Neural crest cell (in vitro differentiated cells): ENCODE results near the gene ZNF444. TPM values are rescaled to one million over a fixed set of nuclear protein-coding genes. Genes with fewer than 3 reads are reported as not detected.

Experiments used
- DNase-seq: peaks from one replicate; pipeline ENCODE4 v3.0.0; 2021; ENCODE audit warnings: low read depth, mixed read lengths, low spot score
- H3K27ac Mint-ChIP-seq: one replicate; pipeline ENCODE4 v1.8.0; 2021; ENCODE audit warnings: mild to moderate bottlenecking, mixed read lengths; ENCODE audit not compliant: unreplicated experiment
- H3K27me3 Mint-ChIP-seq: 2 replicates; pipeline ENCODE4 v1.8.0; 2021; ENCODE audit warnings: low read depth, mild to moderate bottlenecking, mixed read lengths
- H3K36me3 Mint-ChIP-seq: 2 replicates; pipeline ENCODE4 v1.8.0; 2021; ENCODE audit warnings: low read depth, mild to moderate bottlenecking, mixed read lengths
- H3K4me1 Mint-ChIP-seq: 2 replicates; pipeline ENCODE4 v1.8.0; 2021; ENCODE audit warnings: mixed read lengths
- H3K4me3 Mint-ChIP-seq: one replicate; pipeline ENCODE4 v1.8.0; 2021; ENCODE audit warnings: mild to moderate bottlenecking, mixed read lengths
- H3K9me3 Mint-ChIP-seq: 2 replicates; pipeline ENCODE4 v1.8.0; 2021; ENCODE audit warnings: mixed read lengths
- CTCF ChIP-seq: fragments of 200-600 bp; sonication (generic); conservative IDR thresholded peaks from 2 replicates; pipeline ENCODE4 v1.5.0; 2021; ENCODE audit warnings: antibody characterized with exemption, mild to moderate bottlenecking
- total RNA-seq: library from RNA; stranded (reverse); gene quantifications from 2 replicates; pipeline ENCODE4 v1.2.1, GENCODE V29; 2021

Gene ZNF444
- total RNA-seq, 1 donor from 2014 or later: 51.5 TPM

- peaks cover 43% of the 10 kb centered on the region for H3K4me1 Mint-ChIP-seq
- no peaks in the 10 kb centered on the region for H3K27me3 Mint-ChIP-seq
- no peak for DNase-seq
- H3K4me3 Mint-ChIP-seq: peak overlapping the region; percentile 92
- no peaks in the 10 kb centered on the region for H3K36me3 Mint-ChIP-seq
- peak overlapping the region; percentile 87 for H3K27ac Mint-ChIP-seq
- TF ChIP-seq CTCF: no peak
- H3K9me3 Mint-ChIP-seq: no peaks in the 10 kb centered on the region
Observed at GRCh38 chr19:56139847-56140582, 1.1 kb upstream of the ZNF444 start.

GRCh38 chr19:56141417-56141993, 418 bp downstream of the ZNF444 start:
- Mint-ChIP-seq H3K36me3 (no peaks in the 10 kb centered on the region), H3K4me3 (peak overlapping the region; percentile 92), H3K27me3 (no peaks in the 10 kb centered on the region), H3K4me1 (peaks cover 37% of the 10 kb centered on the region), H3K27ac (no peak overlapping the region), H3K9me3 (no peaks in the 10 kb centered on the region)
- no peak for DNase-seq
- TF ChIP-seq CTCF: no peak

GRCh38 chr19:56142087-56142787, 1.1 kb downstream of the ZNF444 start:
- H3K9me3 Mint-ChIP-seq: no peaks in the 10 kb centered on the region
- TF ChIP-seq CTCF: no peak
- no peak overlapping the region for H3K27ac Mint-ChIP-seq
- no peaks in the 10 kb centered on the region for H3K27me3 Mint-ChIP-seq
- no peak for DNase-seq
- no peaks in the 10 kb centered on the region for H3K36me3 Mint-ChIP-seq
- peaks cover 37% of the 10 kb centered on the region for H3K4me1 Mint-ChIP-seq
- peak overlapping the region; percentile 88 for H3K4me3 Mint-ChIP-seq

- Mint-ChIP-seq H3K4me1 (peaks cover 37% of the 10 kb centered on the region), H3K27ac (no peak overlapping the region), H3K9me3 (no peaks in the 10 kb centered on the region), H3K36me3 (no peaks in the 10 kb centered on the region), H3K4me3 (peak overlapping the region; percentile 88), H3K27me3 (no peaks in the 10 kb centered on the region)
- DNase-seq: no peak
- no peak for TF ChIP-seq CTCF
Observed at GRCh38 chr19:56142897-56143434, 1.9 kb downstream of the ZNF444 start.

- no peak for DNase-seq
- TF ChIP-seq CTCF: no peak
- Mint-ChIP-seq H3K27ac (no peak overlapping the region), H3K27me3 (no peaks in the 10 kb centered on the region), H3K9me3 (no peaks in the 10 kb centered on the region), H3K36me3 (peaks cover 5% of the 10 kb centered on the region), H3K4me3 (peak overlapping the region; percentile 70), H3K4me1 (peaks cover 37% of the 10 kb centered on the region)
Observed at GRCh38 chr19:56144376-56144775, 3.3 kb downstream of the ZNF444 start.
